SH-SY5Y (cell line): ENCODE measurements around the gene HPDL.

Experiments
- GATA2 ChIP-seq: IDR thresholded peaks from 2 replicates; pipeline ENCODE4 v1.6.1; 2011; ENCODE audit warnings: mild to moderate bottlenecking, low read depth, low read length
- GATA3 ChIP-seq: IDR thresholded peaks from 2 replicates; pipeline ENCODE4 v1.6.1; 2011; ENCODE audit warnings: low read depth, mild to moderate bottlenecking, low read length, moderate library complexity

DNA sequence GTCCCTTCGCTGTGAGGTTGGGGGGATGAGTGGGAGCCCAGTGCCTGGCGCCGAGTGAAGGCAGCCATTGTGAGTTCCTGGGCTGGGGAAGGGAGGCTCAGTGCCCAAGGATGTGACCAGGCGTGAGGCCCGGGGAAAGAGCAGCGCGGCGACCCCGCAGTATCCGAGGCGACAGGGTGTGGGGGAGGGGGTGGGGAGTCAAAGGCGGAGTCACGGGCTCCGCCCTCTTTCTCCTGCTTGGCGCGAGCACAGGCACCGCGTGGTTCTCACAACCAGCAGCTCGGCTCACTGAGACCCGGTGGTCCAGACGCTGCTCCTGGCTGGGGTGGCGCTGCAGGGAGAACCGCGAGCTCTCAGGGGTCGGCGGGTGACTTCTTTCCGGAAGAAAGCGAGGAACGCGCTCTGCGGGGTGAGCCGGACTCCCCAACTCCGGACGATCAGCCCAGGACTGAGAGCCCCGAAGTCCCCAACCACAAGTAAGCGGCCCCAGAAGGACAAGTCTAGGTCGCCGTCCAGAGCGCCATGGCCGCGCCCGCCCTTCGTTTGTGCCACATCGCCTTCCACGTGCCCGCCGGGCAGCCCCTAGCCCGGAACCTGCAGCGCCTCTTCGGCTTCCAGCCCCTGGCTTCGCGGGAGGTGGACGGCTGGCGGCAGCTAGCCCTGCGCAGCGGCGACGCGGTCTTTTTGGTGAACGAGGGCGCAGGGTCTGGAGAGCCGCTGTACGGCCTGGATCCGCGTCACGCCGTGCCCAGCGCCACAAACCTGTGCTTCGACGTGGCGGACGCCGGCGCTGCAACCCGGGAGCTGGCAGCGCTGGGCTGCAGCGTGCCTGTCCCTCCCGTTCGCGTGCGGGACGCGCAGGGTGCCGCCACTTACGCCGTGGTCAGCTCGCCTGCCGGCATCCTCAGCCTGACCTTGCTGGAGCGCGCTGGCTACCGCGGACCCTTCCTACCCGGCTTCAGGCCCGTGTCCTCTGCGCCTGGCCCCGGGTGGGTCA lies at the start of gene HPDL:
- TF ChIP-seq GATA3: no peak
- no peak for TF ChIP-seq GATA2
